ENCODE measurements around the gene GNG4. TPM values are rescaled to one million over a fixed set of nuclear protein-coding genes. Genes with fewer than 3 reads are reported as not detected.
A peak's percentile ranks its signal among the peaks of the same experiment; 100 is the strongest.

Gene GNG4
- total RNA-seq, 2 experiments from 2014 or later = not detected

GRCh38 chr1:235642011-235642942 is 7.3 kb downstream of the GNG4 start:
- peak overlapping the region; percentile 28; the same call in 1 of the 2 replicates for H3K4me2 ChIP-seq (ENCODE audit: low read length)
- H4K20me1 ChIP-seq (ENCODE audit: insufficient read depth, low read length) = no peaks in the 10 kb centered on the region
- intact Hi-C loops (cut with micrococcal nuclease; ENCODE audit: unreplicated experiment) = no loop called here
- TF ChIP-seq, protein P1, sequence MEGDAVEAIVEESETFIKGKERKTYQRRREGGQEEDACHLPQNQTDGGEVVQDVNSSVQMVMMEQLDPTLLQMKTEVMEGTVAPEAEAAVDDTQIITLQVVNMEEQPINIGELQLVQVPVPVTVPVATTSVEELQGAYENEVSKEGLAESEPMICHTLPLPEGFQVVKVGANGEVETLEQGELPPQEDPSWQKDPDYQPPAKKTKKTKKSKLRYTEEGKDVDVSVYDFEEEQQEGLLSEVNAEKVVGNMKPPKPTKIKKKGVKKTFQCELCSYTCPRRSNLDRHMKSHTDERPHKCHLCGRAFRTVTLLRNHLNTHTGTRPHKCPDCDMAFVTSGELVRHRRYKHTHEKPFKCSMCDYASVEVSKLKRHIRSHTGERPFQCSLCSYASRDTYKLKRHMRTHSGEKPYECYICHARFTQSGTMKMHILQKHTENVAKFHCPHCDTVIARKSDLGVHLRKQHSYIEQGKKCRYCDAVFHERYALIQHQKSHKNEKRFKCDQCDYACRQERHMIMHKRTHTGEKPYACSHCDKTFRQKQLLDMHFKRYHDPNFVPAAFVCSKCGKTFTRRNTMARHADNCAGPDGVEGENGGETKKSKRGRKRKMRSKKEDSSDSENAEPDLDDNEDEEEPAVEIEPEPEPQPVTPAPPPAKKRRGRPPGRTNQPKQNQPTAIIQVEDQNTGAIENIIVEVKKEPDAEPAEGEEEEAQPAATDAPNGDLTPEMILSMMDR (conservative IDR thresholded peaks at IDR 0.05; ENCODE audit: low read length) = no peak
- no peak for TF ChIP-seq EZH2phosphoT487 (IDR thresholded peaks at IDR 0.05; ENCODE audit: borderline replicate concordance, low read depth, low read length)
- CTCF ChIA-PET (ENCODE audit: unreplicated experiment) = no interaction called here
- no peaks in the 10 kb centered on the region for H3K9me2 ChIP-seq (ENCODE audit: insufficient read depth, low read length)
- H3K9me3 ChIP-seq (ENCODE audit: low read length) = no peaks in the 10 kb centered on the region
- H3K36me3 ChIP-seq (ENCODE audit: insufficient read depth, low read length) = no peaks in the 10 kb centered on the region
- no peaks in the 10 kb centered on the region for H3K79me2 ChIP-seq (ENCODE audit: insufficient read depth, low read depth, low read length)
- POLR2A ChIA-PET = interaction anchor here (0.7 kb wide), 1 partner anchor 76 kb away, joined by 3 read pairs; no protein-coding TSS in a partner anchor
- H3K4me3 ChIP-seq (ENCODE audit: low read depth, low read length, poor library complexity, severe bottlenecking) = no peak overlapping the region
- H2AFZ ChIP-seq (ENCODE audit: low read length) = peak overlapping the region; percentile 74
- no TSS peak for BruUV-seq (replicated peaks)
- H3K4me1 ChIP-seq (ENCODE audit: insufficient read depth, low read length, poor library complexity, severe bottlenecking) = peaks cover 6% of the 10 kb centered on the region
- DNase-seq (ENCODE audit: low spot score) = peak; percentile 9
- no peak overlapping the region for H3K27ac ChIP-seq (ENCODE audit: low read depth, low read length, poor library complexity, severe bottlenecking)

DNA sequence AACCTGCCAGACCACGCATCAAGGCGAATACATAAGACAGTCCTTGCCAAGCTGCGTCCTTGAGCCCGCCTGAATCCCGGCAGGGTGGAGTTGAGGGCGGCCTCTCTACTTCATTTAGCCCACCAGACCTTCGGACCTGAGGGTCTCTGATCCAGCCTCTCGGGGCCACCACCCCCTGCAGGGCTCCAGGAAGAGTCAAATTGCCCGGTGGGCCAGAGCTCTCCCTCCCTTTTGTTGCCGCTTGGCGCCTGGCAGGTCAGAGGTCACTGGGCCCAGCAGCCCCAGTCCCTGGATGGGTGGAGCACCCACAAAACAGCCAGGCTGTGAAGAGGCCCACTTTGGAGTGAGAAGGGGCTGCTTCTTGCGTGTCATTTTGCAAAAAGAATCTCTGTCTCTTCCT is 9.0 kb downstream of the GNG4 start:
- no peaks in the 10 kb centered on the region for H3K36me3 ChIP-seq (ENCODE audit: insufficient read depth, low read length)
- DNase-seq (ENCODE audit: low spot score) = no peak
- TF ChIP-seq EZH2phosphoT487 (IDR thresholded peaks at IDR 0.05; ENCODE audit: borderline replicate concordance, low read depth, low read length) = no peak
- TF ChIP-seq, protein P1 (conservative IDR thresholded peaks at IDR 0.05; ENCODE audit: low read length) = no peak
- H3K79me2 ChIP-seq (ENCODE audit: insufficient read depth, low read depth, low read length) = no peaks in the 10 kb centered on the region
- H3K4me2 ChIP-seq (ENCODE audit: low read length) = no peak overlapping the region
- no peak overlapping the region for H2AFZ ChIP-seq (ENCODE audit: low read length)
- CTCF ChIA-PET (ENCODE audit: unreplicated experiment) = no interaction called here
- intact Hi-C loops (cut with micrococcal nuclease; ENCODE audit: unreplicated experiment) = no loop called here
- H3K9me2 ChIP-seq (ENCODE audit: insufficient read depth, low read length) = no peaks in the 10 kb centered on the region
- H3K4me3 ChIP-seq (ENCODE audit: low read depth, low read length, poor library complexity, severe bottlenecking) = no peak overlapping the region
- no peaks in the 10 kb centered on the region for H4K20me1 ChIP-seq (ENCODE audit: insufficient read depth, low read length)
- no TSS peak for BruUV-seq (replicated peaks)
- no peaks in the 10 kb centered on the region for H3K9me3 ChIP-seq (ENCODE audit: low read length)
- peaks cover 6% of the 10 kb centered on the region for H3K4me1 ChIP-seq (ENCODE audit: insufficient read depth, low read length, poor library complexity, severe bottlenecking)
- POLR2A ChIA-PET = no interaction called here
- no peak overlapping the region for H3K27ac ChIP-seq (ENCODE audit: low read depth, low read length, poor library complexity, severe bottlenecking)

All from OCI-LY7 (cell line).